Heart right ventricle (tissue), 16 donors: ENCODE data around the gene RPS3. TPM values are rescaled to one million over a fixed set of nuclear protein-coding genes. Genes with fewer than 3 reads are reported as not detected.

Source experiments
- ATAC-seq, 8 donors: fragments of 200-7000 bp; cut with Tn5 transposase; one replicate each; pipeline ENCODE4 v1.9.1; 2020; ENCODE audit warnings: mild to moderate bottlenecking in 8 of 8, moderate library complexity in 8 of 8, moderate number of reproducible peaks in 1 of 8
- DNase-seq, 2 donors: peaks; one replicate each; pipeline ENCODE4 v3.0.0-alpha.2; 2020
- H3K27ac ChIP-seq, 10 donors: fragments of 200-600 bp; sonication (generic) in 2 of 10; one replicate each; pipeline versions ENCODE4 v1.5.0 to v1.8.0; 2020 to 2022; ENCODE audit warnings: mild to moderate bottlenecking in 3 of 10
- H3K27me3 ChIP-seq, 7 donors: fragments of 200-600 bp; one replicate each; pipeline ENCODE4 v1.8.0; 2021 to 2022; ENCODE audit warnings: mild to moderate bottlenecking in 2 of 7
- H3K36me3 ChIP-seq, 9 donors: fragments of 200-600 bp; sonication (generic) in 1 of 9; one replicate each; pipeline versions ENCODE4 v1.5.0 to v1.8.0; 2020 to 2022; ENCODE audit warnings: mild to moderate bottlenecking in 2 of 9
- H3K4me1 ChIP-seq, 9 donors: fragments of 200-600 bp; sonication (generic) in 1 of 9; one replicate each; pipeline versions ENCODE4 v1.5.0 to v1.8.0; 2020 to 2022; ENCODE audit warnings: mild to moderate bottlenecking in 4 of 9
- H3K4me3 ChIP-seq, 10 donors: fragments of 200-600 bp; sonication (generic) in 2 of 10; one replicate each; pipeline versions ENCODE4 v1.5.0 to v1.8.0; 2020 to 2022; ENCODE audit warnings: mild to moderate bottlenecking in 7 of 10, moderate library complexity in 2 of 10
- H3K9me3 ChIP-seq, 11 donors: fragments of 200-600 bp in 10 of 11; sonication (generic) in 2 of 11; one replicate each; pipeline versions ENCODE4 v1.5.0 to v1.8.0; 2013 to 2022; ENCODE audit warnings: mild to moderate bottlenecking in 2 of 11, control low read depth in 1 of 11, moderate library complexity in 1 of 11
- WGBS, 2 donors: extraction: QIAGEN DNeasy Blood & Tissue Kit; methylation state at CpG; one replicate each; pipeline ENCODE4 v1.1.7; 2013; ENCODE audit warnings: inconsistent platforms in 1 of 2; 5-methylcytosine and 5-hydroxymethylcytosine counted together
- intact Hi-C, 10 donors: fragments of 100-400 bp; cut with DNase I; formaldehyde crosslinking; loops; one replicate each; pipeline versions ENCODE4 v1.11.1 to v1.14.2; 2022
- polyA plus RNA-seq, 2 donors: library from polyadenylated mRNA; stranded (reverse); fragments of 200-250 nt; gene quantifications; one replicate each; pipeline ENCODE4 v1.2.3, GENCODE V29; 2013
- total RNA-seq, 10 donors: library from RNA; stranded (reverse); fragmentation: NEBNext Ultra II Directional in 3 of 10; extraction: Animal tissue kit (Norgen Biotek cat#: 25700) in 3 of 10; gene quantifications; one replicate each; pipeline versions ENCODE4 v1.2.1 to v1.2.4, GENCODE V29; 2021 to 2023
- TF ChIP-seq, protein P1 (sequence below), 9 donors: fragments of 200-600 bp; sonication (generic) in 2 of 9; IDR thresholded peaks; one replicate each; pipeline versions ENCODE4 v1.5.0 to v1.8.0; 2021 to 2022; ENCODE audit warnings: antibody characterized with exemption in 9 of 9, mild to moderate bottlenecking in 5 of 9, moderate library complexity in 1 of 9
- donor health status: Arrhythmogenic right ventricular cardiomyopathy.
- donor health status: ischemic (EF 13 %, LVEDD 7.1; RV severe dilation, severe dysfunction).
- donor health status: healthy with polysubstance abuse.
- donor health status: DM: no; HTN: yes; CAD: no.
- donor health status: DM: no; HTN: no; CAD: no.
- donor health status: ischemic (EF 25% LVEDD 6.9; RV normal size, moderate dysfunction).
- donor health status: ischemic (EF 25% LVEDD 5.7; RV mildly dilated, moderate dysfunction).
- donor health status: healthy.
- donor health status: DM: yes; HTN: yes; CAD: no.
- donor health status: Ischemic cardiomyopathy.
- donor health status: ischemic (EF 35%, LVEDD 5.7; RV mildly dilated, moderate dysfunction).
- donor health status: nonischemic (EF 11% LVEDD 7.7; RV severe dilation, severe dysfunction).
- donor health status: DM: yes; HTN: yes; CAD: no.
- donor health status: PGD.
- donor health status: ischemic (EF 29% LVEDD 5.4; RV normal size, mild dysfunction).
- donor health status: nonischemic (EF 23%, LVEDD 6.1; RV moderate dilation, normal function).

The RPS3 gene
- total and polyA plus RNA-seq, 12 donors, result 698 to 1,945 (median 939) TPM

DNA sequence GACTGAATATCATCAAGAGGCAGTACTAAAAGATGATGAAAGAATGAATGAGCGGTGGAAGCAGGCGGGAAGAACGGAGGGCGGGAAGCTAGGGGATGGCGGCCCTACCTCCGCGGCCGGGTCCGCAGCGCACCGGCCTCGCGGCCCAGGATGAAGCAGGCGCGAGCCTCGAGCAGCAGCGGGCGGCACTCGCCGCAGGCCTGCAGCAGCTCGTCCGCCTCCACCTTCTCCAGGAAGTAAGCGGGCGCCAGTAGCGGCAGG, 30.3 kb downstream of the RPS3 start:
- Histone ChIP-seq H3K4me1 (peaks cover 3 to 35% (median 12%) of the 10 kb centered on the region in 9 donors), H3K4me3 (peak overlapping the region in 7 of 10 donors; percentile 3 to 50 (median 38)), H3K9me3 (peaks cover 0 to 6% (median 0%) of the 10 kb centered on the region in 11 donors), H3K36me3 (peaks cover 0 to under 1% (median 0%) of the 10 kb centered on the region in 9 donors), H3K27ac (peak overlapping the region in 1 of 10 donors; percentile 13), H3K27me3 (peaks cover 0 to 54% (median 30%) of the 10 kb centered on the region in 7 donors)
- DNase-seq, result no peak
- TF ChIP-seq, protein P1, sequence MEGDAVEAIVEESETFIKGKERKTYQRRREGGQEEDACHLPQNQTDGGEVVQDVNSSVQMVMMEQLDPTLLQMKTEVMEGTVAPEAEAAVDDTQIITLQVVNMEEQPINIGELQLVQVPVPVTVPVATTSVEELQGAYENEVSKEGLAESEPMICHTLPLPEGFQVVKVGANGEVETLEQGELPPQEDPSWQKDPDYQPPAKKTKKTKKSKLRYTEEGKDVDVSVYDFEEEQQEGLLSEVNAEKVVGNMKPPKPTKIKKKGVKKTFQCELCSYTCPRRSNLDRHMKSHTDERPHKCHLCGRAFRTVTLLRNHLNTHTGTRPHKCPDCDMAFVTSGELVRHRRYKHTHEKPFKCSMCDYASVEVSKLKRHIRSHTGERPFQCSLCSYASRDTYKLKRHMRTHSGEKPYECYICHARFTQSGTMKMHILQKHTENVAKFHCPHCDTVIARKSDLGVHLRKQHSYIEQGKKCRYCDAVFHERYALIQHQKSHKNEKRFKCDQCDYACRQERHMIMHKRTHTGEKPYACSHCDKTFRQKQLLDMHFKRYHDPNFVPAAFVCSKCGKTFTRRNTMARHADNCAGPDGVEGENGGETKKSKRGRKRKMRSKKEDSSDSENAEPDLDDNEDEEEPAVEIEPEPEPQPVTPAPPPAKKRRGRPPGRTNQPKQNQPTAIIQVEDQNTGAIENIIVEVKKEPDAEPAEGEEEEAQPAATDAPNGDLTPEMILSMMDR (IDR thresholded peaks at IDR 0.05), result no peak
- intact Hi-C loops, result no loop called here
- WGBS, 2 donors, result 15 to 26% methylated on average over 25 of the region's 25 CpGs
- no peak for ATAC-seq

DNA sequence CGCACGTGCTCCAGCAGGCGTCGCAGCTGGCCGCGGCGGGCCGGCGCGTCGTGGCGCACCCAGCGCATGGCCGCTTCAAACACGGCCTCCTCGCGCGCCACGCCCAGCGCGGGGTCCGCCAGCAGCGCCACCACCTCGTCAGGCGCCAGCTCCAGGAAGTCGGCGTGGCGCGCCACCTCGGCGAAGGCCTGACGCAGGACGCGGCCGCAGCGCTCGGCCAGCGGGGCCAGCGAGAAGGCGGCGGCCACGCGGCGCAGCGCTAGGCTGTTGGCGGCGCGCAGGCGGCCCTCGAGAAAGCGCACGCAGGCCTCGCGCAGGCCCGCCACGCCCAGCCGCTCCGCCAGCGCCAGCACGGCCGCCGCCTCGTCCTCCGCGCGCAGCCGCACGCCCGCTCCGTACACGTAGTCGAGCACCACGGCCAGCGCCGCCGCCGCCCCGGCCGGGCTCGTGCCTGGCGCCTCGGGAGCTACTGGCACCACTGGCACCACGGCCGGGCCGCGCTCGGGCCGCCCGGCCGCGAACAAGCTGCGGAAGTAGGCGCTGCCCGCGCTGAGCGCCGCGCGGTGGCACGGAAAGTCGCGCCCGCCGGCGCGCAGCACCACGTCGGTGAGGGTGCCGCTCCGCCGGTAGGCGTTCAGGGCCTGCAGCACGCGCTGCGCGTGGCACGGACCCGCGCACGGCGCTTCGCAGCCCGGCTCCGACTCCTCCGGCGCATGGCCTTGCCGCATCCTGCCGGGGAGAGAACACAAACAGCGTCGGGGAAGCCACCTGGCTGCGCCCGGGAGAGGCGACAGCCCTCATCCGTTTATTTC, 30.8 kb downstream of the RPS3 start:
- Histone ChIP-seq H3K27ac (peak overlapping the region in 2 of 10 donors; percentile 6 to 13), H3K9me3 (peaks cover 0 to 6% (median 0%) of the 10 kb centered on the region in 11 donors), H3K4me1 (peaks cover 3 to 35% (median 12%) of the 10 kb centered on the region in 9 donors), H3K4me3 (peak overlapping the region in 9 of 10 donors; percentile 17 to 50 (median 38)), H3K36me3 (peaks cover 0 to 4% (median 0%) of the 10 kb centered on the region in 9 donors), H3K27me3 (peaks cover 0 to 54% (median 30%) of the 10 kb centered on the region in 7 donors)
- 1 to 3% methylated on average over 89 to 134 of the region's 134 CpGs for WGBS, 2 donors
- peak in 7 of 8 donors; percentile 10 to 84 (median 36) for ATAC-seq
- TF ChIP-seq, protein P1 (IDR thresholded peaks at IDR 0.05), result peak in 1 of 9 donors; percentile 12
- DNase-seq, result peak; percentile 33 to 69
- intact Hi-C loops, result no loop called here

DNA sequence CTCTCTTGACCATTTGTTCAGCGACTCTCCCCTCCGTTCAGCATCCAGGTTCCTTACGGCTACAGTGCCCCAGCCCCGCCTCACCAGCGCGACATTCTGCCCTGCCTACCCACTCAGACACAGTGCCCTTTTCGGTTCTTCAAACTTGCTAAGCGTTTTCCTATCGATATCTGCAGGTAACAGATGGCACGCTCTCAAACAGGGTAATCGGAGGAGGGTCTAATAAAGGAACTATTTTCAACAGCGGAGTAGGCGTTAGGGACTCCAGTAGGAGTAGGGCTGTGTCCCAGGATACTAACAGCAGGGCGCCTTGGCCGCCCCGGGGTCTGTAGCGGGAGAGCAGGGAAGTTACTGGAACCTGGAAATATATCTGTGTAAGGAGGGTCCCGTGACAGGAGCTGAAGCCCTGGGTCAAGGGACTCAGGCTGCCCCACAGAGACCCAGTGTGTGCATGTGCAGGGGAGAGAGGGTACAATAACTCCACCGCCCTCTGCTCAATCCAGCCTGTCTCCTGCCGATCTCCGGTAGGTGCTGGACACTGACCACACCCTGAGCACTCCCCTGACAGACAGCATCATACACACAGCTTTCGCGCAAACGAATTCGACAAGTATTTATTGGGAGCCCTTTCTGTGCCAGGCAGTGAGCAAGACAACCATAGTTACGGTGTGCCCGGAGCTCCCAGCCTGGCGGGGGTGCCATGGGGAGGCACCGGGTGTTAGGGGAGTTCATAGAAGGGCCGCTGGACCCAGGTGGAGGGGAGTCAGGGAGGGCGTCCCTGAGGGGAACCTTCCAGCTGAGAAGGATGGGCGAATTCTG, 31.6 kb downstream of the RPS3 start:
- Histone ChIP-seq H3K27me3 (peaks cover 0 to 54% (median 30%) of the 10 kb centered on the region in 7 donors), H3K9me3 (peaks cover 0 to 6% (median 0%) of the 10 kb centered on the region in 11 donors), H3K27ac (peak overlapping the region in 1 of 10 donors; percentile 6), H3K36me3 (peaks cover 0 to 4% (median 0%) of the 10 kb centered on the region in 9 donors), H3K4me1 (peaks cover 3 to 35% (median 12%) of the 10 kb centered on the region in 9 donors), H3K4me3 (peak overlapping the region in 9 of 10 donors; percentile 17 to 50 (median 38))
- DNase-seq (no peak), ATAC-seq (no peak)
- TF ChIP-seq, protein P1 (IDR thresholded peaks at IDR 0.05), result no peak
- WGBS, 2 donors, result 30 to 33% methylated on average over 32 of the region's 32 CpGs
- intact Hi-C loops, result no loop called here
